Lower leg skin (tissue), 4 donors: ENCODE data around the gene ELOVL4. TPM values are rescaled to one million over a fixed set of nuclear protein-coding genes. Genes with fewer than 3 reads are reported as not detected.

ENCODE experiments used
- DNase-seq, 2 donors: peaks; one replicate each; pipeline ENCODE4 v3.0.0-alpha.2; 2019; ENCODE audit warnings: low spot score in 2 of 2
- H3K4me3 ChIP-seq: fragments of 200-600 bp; sonication (generic); 2 replicates; pipeline ENCODE4 v1.5.1; 2017; ENCODE audit warnings: mild to moderate bottlenecking, low read depth; ENCODE audit not compliant: poor library complexity, severe bottlenecking
- POLR2A ChIP-seq, 2 donors: fragments of 450-650 bp; IDR thresholded peaks; one replicate each; pipeline ENCODE4 v1.6.1; 2016 to 2017; ENCODE audit warnings: antibody characterized with exemption in 2 of 2, mild to moderate bottlenecking in 1 of 2, moderate library complexity in 1 of 2
- WGBS, 2 donors: methylation state at CpG; one replicate each; pipeline ENCODE4 v1.1.5; 2018; 5-methylcytosine and 5-hydroxymethylcytosine counted together
- intact Hi-C: fragments of 100-400 bp; cut with DNase I; formaldehyde crosslinking; loops from one replicate; pipeline ENCODE4 v1.15.0; 2023; ENCODE audit warnings: low total_unique reads
- total RNA-seq, 4 donors: library from RNA; depleted of rRNA; stranded (reverse); fragments of >200 nt; gene quantifications; one replicate each; pipeline ENCODE4 v1.1.0, GENCODE V29; 2016
- TF ChIP-seq, protein P1 (sequence below), 3 donors: fragments of 450-650 bp; IDR thresholded peaks; one replicate each; pipeline ENCODE4 v1.5.1; 2016; ENCODE audit warnings: antibody characterized with exemption in 3 of 3, mild to moderate bottlenecking in 3 of 3, moderate library complexity in 2 of 3

Gene ELOVL4
- total RNA-seq, 4 donors from 2014 or later = 56.0 to 134 (median 97.6) TPM

DNA sequence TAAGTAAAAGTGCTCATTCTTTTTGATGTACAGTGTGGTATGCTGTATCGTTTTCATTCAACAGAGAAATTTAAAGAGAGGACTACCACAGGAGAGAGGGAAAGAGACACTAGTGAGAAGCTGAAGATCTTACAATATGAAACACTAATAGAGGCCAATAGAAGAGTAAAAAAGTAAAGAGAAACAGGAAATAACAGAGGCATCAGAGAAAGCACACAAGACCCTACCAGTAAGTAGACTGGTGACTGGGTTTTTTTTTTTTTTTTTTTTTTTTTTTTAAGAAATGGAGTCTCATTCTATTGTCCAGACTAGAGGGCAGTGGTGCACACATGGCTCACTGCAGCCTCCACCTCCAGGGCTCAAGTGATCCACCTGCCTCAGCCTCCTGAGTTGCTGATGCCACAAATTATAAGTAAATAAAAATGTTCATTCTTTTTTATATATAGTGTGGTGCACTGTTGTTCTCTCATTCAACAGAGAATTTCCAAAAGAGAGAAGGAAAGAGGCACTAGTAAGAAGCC lies 18.8 kb downstream of the ELOVL4 start:
- intact Hi-C loops = no loop called here
- no peak for TF ChIP-seq POLR2A (IDR thresholded peaks at IDR 0.05)
- TF ChIP-seq, protein P1, sequence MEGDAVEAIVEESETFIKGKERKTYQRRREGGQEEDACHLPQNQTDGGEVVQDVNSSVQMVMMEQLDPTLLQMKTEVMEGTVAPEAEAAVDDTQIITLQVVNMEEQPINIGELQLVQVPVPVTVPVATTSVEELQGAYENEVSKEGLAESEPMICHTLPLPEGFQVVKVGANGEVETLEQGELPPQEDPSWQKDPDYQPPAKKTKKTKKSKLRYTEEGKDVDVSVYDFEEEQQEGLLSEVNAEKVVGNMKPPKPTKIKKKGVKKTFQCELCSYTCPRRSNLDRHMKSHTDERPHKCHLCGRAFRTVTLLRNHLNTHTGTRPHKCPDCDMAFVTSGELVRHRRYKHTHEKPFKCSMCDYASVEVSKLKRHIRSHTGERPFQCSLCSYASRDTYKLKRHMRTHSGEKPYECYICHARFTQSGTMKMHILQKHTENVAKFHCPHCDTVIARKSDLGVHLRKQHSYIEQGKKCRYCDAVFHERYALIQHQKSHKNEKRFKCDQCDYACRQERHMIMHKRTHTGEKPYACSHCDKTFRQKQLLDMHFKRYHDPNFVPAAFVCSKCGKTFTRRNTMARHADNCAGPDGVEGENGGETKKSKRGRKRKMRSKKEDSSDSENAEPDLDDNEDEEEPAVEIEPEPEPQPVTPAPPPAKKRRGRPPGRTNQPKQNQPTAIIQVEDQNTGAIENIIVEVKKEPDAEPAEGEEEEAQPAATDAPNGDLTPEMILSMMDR (IDR thresholded peaks at IDR 0.05) = no peak
- 60 to 74% methylated on average over 1 of the region's 1 CpG for WGBS, 2 donors
- DNase-seq = no peak
- H3K4me3 ChIP-seq = no peak overlapping the region

DNA sequence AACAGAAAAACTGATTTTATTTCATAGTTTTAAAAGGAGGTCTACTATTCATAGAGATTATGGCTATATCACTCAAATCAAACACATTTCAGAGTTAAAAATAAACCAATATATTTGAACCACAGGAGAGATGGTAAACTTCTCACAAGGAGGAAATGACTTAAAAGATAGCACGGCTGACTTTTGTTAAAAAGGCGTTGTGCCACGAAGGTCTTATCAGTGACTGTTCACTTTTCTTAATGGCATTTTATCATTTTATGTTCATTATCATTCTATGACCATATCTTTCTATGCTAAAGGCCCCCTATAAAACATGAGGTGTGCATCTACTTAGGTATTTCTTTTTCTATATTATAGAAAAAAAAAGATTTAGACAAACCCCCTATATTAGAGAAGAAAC lies 19.6 kb downstream of the ELOVL4 start:
- no peak for TF ChIP-seq POLR2A (IDR thresholded peaks at IDR 0.05)
- TF ChIP-seq, protein P1 (IDR thresholded peaks at IDR 0.05) = no peak
- WGBS, 2 donors = 75 to 76% methylated on average over 3 of the region's 3 CpGs

DNA sequence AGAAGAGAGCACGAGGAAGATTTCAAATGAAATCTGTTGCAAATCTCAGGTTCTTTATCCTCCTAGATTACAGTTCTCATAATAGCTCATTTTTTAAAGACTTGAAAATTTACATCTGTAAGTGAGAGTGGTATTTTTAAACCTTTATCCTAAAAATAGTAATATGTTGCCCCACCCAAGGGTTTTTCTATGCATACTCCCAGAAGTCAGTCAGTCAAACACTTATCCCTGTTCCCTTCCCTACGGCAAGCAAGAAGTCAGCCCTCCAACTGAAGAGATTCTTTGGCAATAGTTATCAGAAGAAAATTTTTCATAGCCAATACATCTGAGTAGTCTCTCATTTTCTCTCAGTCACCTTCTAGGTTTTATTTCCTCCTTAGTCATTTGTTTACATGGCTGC lies 24.1 kb downstream of the ELOVL4 start:
- no peak for DNase-seq
- no peak overlapping the region for H3K4me3 ChIP-seq
- TF ChIP-seq POLR2A (IDR thresholded peaks at IDR 0.05) = no peak
- TF ChIP-seq, protein P1 (IDR thresholded peaks at IDR 0.05) = no peak
- intact Hi-C loops = no loop called here
- 76 to 83% methylated on average over 2 of the region's 2 CpGs for WGBS, 2 donors

More for the DNA sequence above, 19.6 kb downstream of the ELOVL4 start:
- no peak for DNase-seq
- no peak overlapping the region for H3K4me3 ChIP-seq
- intact Hi-C loops = no loop called here

DNA sequence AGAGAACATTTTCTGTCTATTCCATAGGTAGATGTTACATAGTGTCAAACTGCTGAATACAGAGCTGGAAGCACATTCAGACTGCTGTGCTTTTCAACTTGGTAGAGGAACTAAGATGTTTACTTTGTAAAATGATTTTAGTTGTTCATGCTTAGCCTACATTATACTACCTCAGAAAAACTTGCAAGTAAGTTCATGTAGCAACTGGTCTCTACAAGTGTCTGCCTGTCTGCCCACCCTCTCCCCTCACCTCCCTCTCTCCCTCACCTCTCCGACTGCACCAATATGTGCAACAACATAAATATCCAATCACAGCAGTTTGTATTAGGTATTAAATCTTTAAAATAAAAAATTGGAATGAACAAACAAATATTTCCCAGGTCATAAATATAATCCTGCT lies 25.3 kb downstream of the ELOVL4 start:
- intact Hi-C loops = no loop called here
- no peak for DNase-seq
- 50 to 65% methylated on average over 1 of the region's 1 CpG for WGBS, 2 donors
- H3K4me3 ChIP-seq = no peak overlapping the region
- no peak for TF ChIP-seq POLR2A (IDR thresholded peaks at IDR 0.05)
- TF ChIP-seq, protein P1 (IDR thresholded peaks at IDR 0.05) = no peak

DNA sequence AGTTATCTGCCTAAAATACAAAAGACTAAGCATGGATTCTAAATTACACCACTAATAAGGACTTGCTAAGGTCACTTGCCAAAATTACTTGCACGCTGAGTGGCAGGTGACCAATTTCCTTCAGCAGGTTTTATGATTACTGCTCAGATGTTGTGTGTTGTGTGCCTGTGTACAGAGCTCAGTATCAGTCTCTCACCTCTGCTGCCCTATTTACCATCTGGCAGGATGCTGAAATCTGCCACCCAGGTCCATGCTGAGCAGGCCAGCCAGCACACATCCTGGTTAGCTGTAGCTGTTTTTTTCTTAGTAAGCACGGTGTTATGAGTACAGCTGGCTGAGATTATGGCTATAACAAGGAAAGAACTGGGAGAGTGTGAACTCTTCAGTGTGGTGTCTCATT lies 34.0 kb downstream of the ELOVL4 start:
- H3K4me3 ChIP-seq = no peak overlapping the region
- WGBS, 2 donors = 46 to 52% methylated on average over 2 of the region's 2 CpGs
- no peak for DNase-seq
- intact Hi-C loops = no loop called here
- TF ChIP-seq, protein P1 (IDR thresholded peaks at IDR 0.05) = no peak
- TF ChIP-seq POLR2A (IDR thresholded peaks at IDR 0.05) = no peak

DNA sequence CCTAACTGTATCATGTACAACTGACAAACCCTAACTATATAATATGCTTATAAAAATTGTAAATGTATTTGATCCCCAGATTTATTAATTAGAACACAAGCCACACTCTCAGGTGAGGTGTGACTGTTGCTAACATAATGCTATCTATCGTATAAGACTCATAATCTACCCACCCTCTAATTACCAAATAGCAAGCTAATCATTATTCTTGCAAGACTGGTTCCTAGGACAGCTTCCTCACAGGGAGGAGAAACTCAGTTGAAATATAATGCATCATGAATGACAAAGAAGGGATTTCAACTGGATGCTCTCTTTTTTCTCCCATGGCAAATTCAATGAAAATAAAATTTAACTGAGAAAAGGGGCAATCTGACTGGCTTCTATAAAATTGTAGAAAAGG lies 35.4 kb downstream of the ELOVL4 start:
- intact Hi-C loops = no loop called here

More for the DNA sequence above, 35.4 kb downstream of the ELOVL4 start:
- no peak for DNase-seq
- no peak overlapping the region for H3K4me3 ChIP-seq
- 50 to 62% methylated on average over 1 of the region's 1 CpG for WGBS, 2 donors
- TF ChIP-seq, protein P1 (IDR thresholded peaks at IDR 0.05) = no peak
- TF ChIP-seq POLR2A (IDR thresholded peaks at IDR 0.05) = no peak
